Upper lobe of left lung (tissue), 4 donors: ENCODE measurements around the gene ZBBX.

Experiments
- CTCF ChIP-seq, 6 experiments: fragments of 450-650 bp in 4 of 6; fragments of 200-600 bp in 2 of 6; sonication (generic) in 2 of 6; IDR thresholded peaks; one replicate each; pipeline ENCODE4 v1.5.1; 2016 to 2019; ENCODE audit warnings: antibody characterized with exemption in 6 of 6
- POLR2AphosphoS5 ChIP-seq, 2 donors: sonication (generic); formaldehyde crosslinking; IDR thresholded peaks; one replicate each; pipeline ENCODE4 v1.5.1; 2017; ENCODE audit warnings: antibody characterized with exemption in 2 of 2

GRCh38 chr3:167318306-167318705, 61.8 kb downstream of the ZBBX start:
- TF ChIP-seq CTCF (IDR thresholded peaks at IDR 0.05) = no peak
- no peak for TF ChIP-seq POLR2AphosphoS5 (IDR thresholded peaks at IDR 0.05)
